GM20000 (cell line): ENCODE measurements around the gene MYO3B.

Source experiments
- DNase-seq: peaks from one replicate; pipeline ENCODE4 v3.0.0; 2012; ENCODE audit warnings: low spot score
- TF ChIP-seq, protein P1 (sequence below): IDR thresholded peaks from 2 replicates; pipeline ENCODE4 v1.5.1; 2012; ENCODE audit warnings: mild to moderate bottlenecking, control low read depth; ENCODE audit errors: extremely low read depth, missing control alignments

MYO3B gene

DNA sequence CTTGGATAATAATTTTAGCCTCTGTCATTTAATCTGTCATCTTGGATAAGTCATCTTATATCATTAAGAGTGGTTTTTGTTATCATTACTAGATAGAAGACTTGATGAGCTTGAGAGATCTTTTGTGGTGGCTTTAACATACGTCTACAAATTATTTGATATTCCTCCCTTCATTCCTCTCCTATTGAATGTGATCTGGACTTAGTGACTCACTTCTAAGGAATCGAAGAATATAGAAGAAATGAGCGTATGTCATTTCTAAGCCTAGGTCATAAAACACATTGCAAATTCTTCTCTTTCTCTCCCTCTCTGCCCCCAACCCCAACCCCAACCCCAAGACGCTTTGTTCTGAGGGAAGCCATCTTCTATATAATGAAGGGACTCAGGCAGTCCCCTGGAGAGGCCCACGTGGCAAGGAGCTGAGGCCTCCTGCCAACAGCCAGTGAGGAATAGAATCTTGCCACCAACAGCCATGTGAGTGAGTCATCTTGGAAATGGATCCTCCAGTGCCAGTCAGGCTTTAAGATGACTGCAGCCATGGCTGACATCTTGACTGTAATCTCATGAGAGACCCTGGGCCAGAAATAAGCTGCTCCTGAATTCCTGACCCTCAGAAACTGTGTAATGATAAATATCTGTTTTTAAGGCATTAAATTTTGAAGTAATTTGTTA lies 315.6 kb downstream of the MYO3B start:
- TF ChIP-seq, protein P1, sequence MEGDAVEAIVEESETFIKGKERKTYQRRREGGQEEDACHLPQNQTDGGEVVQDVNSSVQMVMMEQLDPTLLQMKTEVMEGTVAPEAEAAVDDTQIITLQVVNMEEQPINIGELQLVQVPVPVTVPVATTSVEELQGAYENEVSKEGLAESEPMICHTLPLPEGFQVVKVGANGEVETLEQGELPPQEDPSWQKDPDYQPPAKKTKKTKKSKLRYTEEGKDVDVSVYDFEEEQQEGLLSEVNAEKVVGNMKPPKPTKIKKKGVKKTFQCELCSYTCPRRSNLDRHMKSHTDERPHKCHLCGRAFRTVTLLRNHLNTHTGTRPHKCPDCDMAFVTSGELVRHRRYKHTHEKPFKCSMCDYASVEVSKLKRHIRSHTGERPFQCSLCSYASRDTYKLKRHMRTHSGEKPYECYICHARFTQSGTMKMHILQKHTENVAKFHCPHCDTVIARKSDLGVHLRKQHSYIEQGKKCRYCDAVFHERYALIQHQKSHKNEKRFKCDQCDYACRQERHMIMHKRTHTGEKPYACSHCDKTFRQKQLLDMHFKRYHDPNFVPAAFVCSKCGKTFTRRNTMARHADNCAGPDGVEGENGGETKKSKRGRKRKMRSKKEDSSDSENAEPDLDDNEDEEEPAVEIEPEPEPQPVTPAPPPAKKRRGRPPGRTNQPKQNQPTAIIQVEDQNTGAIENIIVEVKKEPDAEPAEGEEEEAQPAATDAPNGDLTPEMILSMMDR = no peak
- DNase-seq = no peak

DNA sequence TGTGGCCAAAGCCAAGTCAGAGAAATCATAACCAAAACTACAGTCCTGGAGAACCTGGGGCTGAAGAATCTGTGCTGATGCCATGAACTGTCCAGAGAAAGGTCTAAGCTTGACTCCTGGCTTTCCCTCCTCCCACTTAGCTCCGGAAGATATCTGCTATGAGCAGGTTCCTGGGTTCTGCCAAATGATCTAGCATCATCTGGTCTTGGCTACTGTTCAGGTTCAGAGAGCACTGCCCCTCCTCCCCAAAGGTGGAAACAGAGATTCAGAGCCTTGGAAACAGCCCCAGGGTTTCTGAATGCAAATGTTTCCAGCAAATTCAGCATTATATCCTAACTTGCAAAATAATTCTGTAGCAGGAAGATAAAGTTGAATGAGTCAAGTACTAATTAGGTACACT lies 317.9 kb downstream of the MYO3B start:
- TF ChIP-seq, protein P1 = no peak
- no peak for DNase-seq

GRCh38 chr2:170498619-170499018 lies 320.7 kb downstream of the MYO3B start:
- DNase-seq = no peak
- TF ChIP-seq, protein P1 = no peak

DNA sequence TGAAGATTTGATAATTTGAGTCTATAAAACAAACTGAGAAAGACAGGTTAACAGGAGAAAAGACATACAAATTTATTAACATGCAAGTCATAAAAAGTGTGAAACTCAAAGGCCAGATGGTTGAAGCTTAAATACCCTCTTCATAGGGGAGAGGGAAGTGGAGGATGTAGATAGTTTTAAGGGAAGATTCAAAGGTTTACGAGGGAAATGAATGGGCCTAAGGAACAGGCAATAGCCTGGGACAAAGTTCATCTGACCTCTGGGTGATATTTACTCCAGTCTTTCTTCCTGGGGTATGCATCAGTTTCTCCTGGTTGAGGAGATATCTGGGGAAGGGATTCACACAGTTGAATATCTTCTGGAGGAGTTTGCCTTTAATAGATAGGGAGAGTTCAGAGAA lies 322.2 kb downstream of the MYO3B start:
- TF ChIP-seq, protein P1 = no peak
- DNase-seq = no peak

- no peak for DNase-seq
- TF ChIP-seq, protein P1 = no peak
Measured at GRCh38 chr2:170500770-170501169, 322.8 kb downstream of the MYO3B start.

GRCh38 chr2:170501421-170502043 lies 323.6 kb downstream of the MYO3B start:
- no peak for DNase-seq
- TF ChIP-seq, protein P1 = no peak

- TF ChIP-seq, protein P1 = no peak
- no peak for DNase-seq
Measured at GRCh38 chr2:170502361-170503130, 324.6 kb downstream of the MYO3B start.
